IPS-20b (cell line): ENCODE data around the gene TNKS1BP1.
"Not testable (repeated sequence)": the region's sequence is repeated elsewhere in the genome, so short reads cannot be mapped to it uniquely, and the experiment has no call there.

Experiments
- H3K27ac ChIP-seq: one replicate; pipeline ENCODE4 v1.5.1; 2013; ENCODE audit warnings: low read length
- H3K27me3 ChIP-seq: 2 replicates; pipeline ENCODE4 v1.6.1; 2013; ENCODE audit warnings: mild to moderate bottlenecking, low read length, inconsistent platforms; ENCODE audit not compliant: insufficient read depth
- H3K36me3 ChIP-seq: 2 replicates; pipeline ENCODE4 v1.6.1; 2013; ENCODE audit warnings: low read depth, mild to moderate bottlenecking, inconsistent platforms, low read length, moderate library complexity; ENCODE audit not compliant: insufficient read depth
- H3K4me1 ChIP-seq: 2 replicates; pipeline ENCODE4 v1.6.1; 2013; ENCODE audit warnings: mild to moderate bottlenecking, control low read depth, inconsistent platforms, low read length, moderate library complexity; ENCODE audit not compliant: insufficient read depth
- H3K4me3 ChIP-seq: 2 replicates; pipeline ENCODE4 v1.5.1; 2013; ENCODE audit warnings: mild to moderate bottlenecking, low read length, inconsistent platforms
- H3K9ac ChIP-seq: 2 replicates; pipeline ENCODE4 v1.6.1; 2013; ENCODE audit warnings: low read depth, mild to moderate bottlenecking, inconsistent platforms, low read length, moderate library complexity
- H3K9me3 ChIP-seq: 2 replicates; pipeline ENCODE4 v1.6.1; 2013; ENCODE audit warnings: mild to moderate bottlenecking, low read depth, low read length, inconsistent platforms; ENCODE audit not compliant: insufficient read depth

The TNKS1BP1 gene

DNA sequence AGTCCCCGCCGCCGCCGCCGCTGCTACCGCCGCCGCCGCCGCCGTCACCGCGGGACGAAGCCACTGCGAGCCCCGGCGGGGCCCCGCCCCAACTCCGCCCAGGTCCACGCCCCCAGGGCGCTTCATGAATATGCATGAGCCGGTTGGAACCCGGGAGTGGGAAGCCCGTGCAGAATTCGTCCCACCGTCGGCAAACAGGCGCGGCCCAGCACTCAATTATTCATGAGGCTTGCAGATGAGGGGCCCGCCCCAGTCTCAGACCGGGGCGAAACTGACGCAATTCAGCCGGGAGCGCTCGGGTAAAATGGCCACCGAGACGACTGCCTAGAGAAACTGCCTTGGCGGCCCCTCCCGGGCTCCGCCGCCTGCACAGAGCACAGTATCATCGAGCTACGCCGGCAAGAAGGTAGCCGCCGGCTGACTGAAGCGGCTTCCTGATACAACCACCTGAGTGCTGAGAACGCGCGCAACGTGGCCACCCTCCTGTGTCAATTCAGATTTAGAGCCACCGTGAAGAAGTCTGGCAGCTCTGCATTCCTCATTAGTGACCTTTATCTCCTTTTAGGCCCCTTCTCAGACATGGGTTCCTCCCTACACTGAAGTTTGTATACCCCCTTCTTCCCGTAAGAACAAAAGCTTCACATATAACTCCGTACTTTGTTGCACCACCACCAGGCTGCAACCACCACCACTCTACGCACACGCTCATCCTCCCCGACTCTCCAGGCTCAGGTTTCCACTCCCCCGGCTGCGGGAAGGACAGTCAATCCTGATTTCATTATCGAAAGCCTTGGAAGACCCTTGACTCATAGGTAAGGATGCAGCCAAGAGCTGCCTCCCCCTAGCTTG is at the start of gene TNKS1BP1:
Gene TNKS1BP1, minus strand, starts transcription at position 67 of the 849 bp plus-strand sequence. CDS start 3,067 bp downstream, outside the sequence.
- peak within 1 kb of the TSS; percentile 98 for H3K27ac ChIP-seq
- peak within 1 kb of the TSS; percentile 88 for H3K4me3 ChIP-seq
- no peaks in the 10 kb centered on the region for H3K27me3 ChIP-seq
- H3K9me3 ChIP-seq, result no peaks in the 10 kb centered on the region
- H3K36me3 ChIP-seq, result peaks cover 64% of the 10 kb centered on the region
- H3K4me1 ChIP-seq, result peaks cover 30% of the 10 kb centered on the region
- H3K9ac ChIP-seq, result peak within 1 kb of the TSS; percentile 93

DNA sequence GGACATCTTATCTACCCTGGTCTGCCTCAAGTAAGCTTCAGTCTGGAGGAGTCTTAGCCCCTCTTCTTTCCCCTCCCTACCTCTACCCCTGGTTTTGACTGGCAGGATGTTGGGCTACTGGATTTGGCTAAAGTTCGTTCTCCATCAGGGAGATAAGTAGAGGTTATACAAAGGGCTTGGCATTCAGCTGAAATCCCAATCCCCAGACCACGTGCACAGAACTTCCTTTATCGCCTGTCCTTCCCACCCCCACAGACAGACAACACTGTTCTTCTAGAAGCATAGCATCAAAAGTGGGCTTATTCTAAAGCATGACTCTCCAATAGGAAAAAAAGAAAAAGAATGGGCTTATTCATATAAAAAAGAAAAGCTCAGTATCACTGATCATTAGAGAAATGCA is 48.4 kb upstream of the TNKS1BP1 start:
- Histone ChIP-seq H3K9me3 (no peaks in the 10 kb centered on the region), H3K27me3 (peaks cover 13% of the 10 kb centered on the region), H3K9ac (no peak overlapping the region), H3K4me1 (no peaks in the 10 kb centered on the region), H3K36me3 (no peaks in the 10 kb centered on the region), H3K4me3 (no peak overlapping the region), H3K27ac (no peak overlapping the region)

- H3K27me3 ChIP-seq, result no peaks in the 10 kb centered on the region
- no peaks in the 10 kb centered on the region for H3K36me3 ChIP-seq
- H3K4me1 ChIP-seq, result peaks cover under 1% of the 10 kb centered on the region; the same call in 1 of the 2 replicates
- no peak overlapping the region for H3K9ac ChIP-seq
- H3K9me3 ChIP-seq, result no peaks in the 10 kb centered on the region
- H3K27ac ChIP-seq, result no peak overlapping the region
- no peak overlapping the region for H3K4me3 ChIP-seq
Observed at GRCh38 chr11:57370941-57371340, 46.2 kb upstream of the TNKS1BP1 start.

DNA sequence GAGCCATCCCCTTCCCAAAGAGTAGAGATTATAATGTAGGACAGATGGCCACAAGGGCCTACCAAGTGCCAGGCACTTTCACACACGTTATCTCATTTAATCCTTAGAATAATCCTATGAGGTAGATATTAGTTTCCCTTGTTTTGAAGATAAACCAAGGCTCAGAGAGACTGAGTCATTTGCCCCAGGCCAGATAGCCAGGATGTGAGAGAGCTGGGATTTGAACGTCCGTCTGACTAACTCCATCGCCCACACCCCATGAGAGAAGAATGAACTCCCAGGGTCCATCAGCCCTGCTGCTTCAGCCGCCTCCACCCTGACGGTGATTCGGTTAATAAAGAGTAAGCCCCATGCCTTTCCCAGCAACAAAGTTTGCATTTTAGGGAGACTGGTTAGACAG is 45.5 kb upstream of the TNKS1BP1 start:
- Histone ChIP-seq H3K4me1 (peaks cover 8% of the 10 kb centered on the region), H3K9ac (no peak overlapping the region), H3K27me3 (no peaks in the 10 kb centered on the region)

GRCh38 chr11:57368845-57369232 is 44.1 kb upstream of the TNKS1BP1 start:
- no peak overlapping the region for H3K27ac ChIP-seq
- no peaks in the 10 kb centered on the region for H3K27me3 ChIP-seq

More for the DNA sequence above, 45.5 kb upstream of the TNKS1BP1 start:
- Histone ChIP-seq H3K36me3 (no peaks in the 10 kb centered on the region), H3K4me3 (no peak overlapping the region), H3K9me3 (no peaks in the 10 kb centered on the region), H3K27ac (no peak overlapping the region)

GRCh38 chr11:57368106-57368844 is 43.5 kb upstream of the TNKS1BP1 start:
- H3K36me3 ChIP-seq, result no peaks in the 10 kb centered on the region
- H3K27me3 ChIP-seq, result no peaks in the 10 kb centered on the region
- no peaks in the 10 kb centered on the region for H3K9me3 ChIP-seq
- H3K4me1 ChIP-seq, result peaks cover 15% of the 10 kb centered on the region
- H3K4me3 ChIP-seq, result no peak overlapping the region
- H3K27ac ChIP-seq, result no peak overlapping the region
- H3K9ac ChIP-seq, result no peak overlapping the region

More at GRCh38 chr11:57368845-57369232, 44.1 kb upstream of the TNKS1BP1 start:
- Histone ChIP-seq H3K4me1 (peaks cover 15% of the 10 kb centered on the region), H3K4me3 (no peak overlapping the region), H3K36me3 (no peaks in the 10 kb centered on the region), H3K9me3 (no peaks in the 10 kb centered on the region), H3K9ac (no peak overlapping the region)

- Histone ChIP-seq H3K36me3 (no peaks in the 10 kb centered on the region), H3K9me3 (no peaks in the 10 kb centered on the region), H3K4me3 (no peak overlapping the region), H3K27me3 (no peaks in the 10 kb centered on the region), H3K27ac (no peak overlapping the region), H3K9ac (no peak overlapping the region), H3K4me1 (peaks cover 15% of the 10 kb centered on the region)
Observed at GRCh38 chr11:57364851-57365660, 40.3 kb upstream of the TNKS1BP1 start.

GRCh38 chr11:57363131-57364080 is 38.7 kb upstream of the TNKS1BP1 start:
- Histone ChIP-seq H3K4me1 (peaks cover 19% of the 10 kb centered on the region), H3K36me3 (no peaks in the 10 kb centered on the region), H3K27me3 (no peaks in the 10 kb centered on the region), H3K27ac (no peak overlapping the region), H3K9ac (no peak overlapping the region), H3K9me3 (no peaks in the 10 kb centered on the region), H3K4me3 (no peak overlapping the region)

- Histone ChIP-seq H3K9ac (no peak overlapping the region), H3K9me3 (no peaks in the 10 kb centered on the region), H3K27ac (no peak overlapping the region), H3K4me1 (peaks cover 19% of the 10 kb centered on the region), H3K27me3 (no peaks in the 10 kb centered on the region), H3K36me3 (no peaks in the 10 kb centered on the region), H3K4me3 (no peak overlapping the region)
Observed at GRCh38 chr11:57361926-57362325, 37.2 kb upstream of the TNKS1BP1 start.

GRCh38 chr11:57361420-57361819 is 36.7 kb upstream of the TNKS1BP1 start:
- H3K4me1 ChIP-seq, result peaks cover 19% of the 10 kb centered on the region
- not testable (repeated sequence) for H3K27me3 ChIP-seq, H3K9ac ChIP-seq, H3K9me3 ChIP-seq, H3K27ac ChIP-seq, H3K36me3 ChIP-seq, H3K4me3 ChIP-seq
